Measurements from ENCODE around the gene SAMD4A. TPM values are rescaled to one million over a fixed set of nuclear protein-coding genes. Genes with fewer than 3 reads are reported as not detected.

The SAMD4A gene
- total RNA-seq, 1 donor from 2014 or later: 57.2 TPM

DNA sequence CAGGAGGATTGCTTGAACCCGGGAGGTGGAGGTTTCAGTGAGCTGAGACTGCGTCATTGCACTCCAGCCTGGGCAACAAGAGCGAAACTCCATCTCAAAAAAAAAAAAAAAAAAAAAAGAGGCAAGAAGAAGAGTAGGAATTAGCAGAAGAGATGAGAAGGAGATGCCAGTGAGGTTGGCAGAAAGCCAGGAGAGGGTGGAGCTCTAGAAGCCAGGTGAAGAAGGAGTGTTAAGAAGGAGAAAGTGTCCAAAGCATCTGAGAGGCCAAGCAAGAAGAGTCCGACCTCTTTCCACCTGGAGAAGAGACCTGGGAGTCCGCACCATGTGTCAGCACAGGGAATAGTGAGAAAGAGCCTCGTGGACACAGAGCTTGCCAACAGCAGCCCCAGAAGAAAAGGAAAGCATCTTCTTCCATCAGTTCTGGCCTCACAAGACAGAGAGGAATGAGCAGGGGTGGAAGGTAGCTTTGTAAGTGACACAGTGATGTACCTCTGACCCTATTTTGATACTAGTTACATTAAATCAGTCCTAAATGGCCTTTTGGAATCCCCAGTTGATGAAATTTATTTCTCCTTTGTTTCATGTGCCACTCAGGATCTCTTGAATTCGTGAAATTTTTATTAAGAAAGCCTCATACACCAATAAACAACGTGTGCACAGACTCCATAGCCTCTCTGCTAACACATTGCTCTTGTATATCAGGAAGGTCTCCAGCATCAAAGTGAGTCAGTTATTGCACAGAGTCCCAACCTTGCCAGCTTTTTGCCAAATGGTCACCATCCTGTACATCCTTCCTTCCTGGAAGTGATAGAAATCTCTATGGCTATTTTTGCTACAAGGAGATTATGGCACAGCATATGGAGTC lies 70.6 kb downstream of the SAMD4A start:
- no peak for DNase-seq

DNA sequence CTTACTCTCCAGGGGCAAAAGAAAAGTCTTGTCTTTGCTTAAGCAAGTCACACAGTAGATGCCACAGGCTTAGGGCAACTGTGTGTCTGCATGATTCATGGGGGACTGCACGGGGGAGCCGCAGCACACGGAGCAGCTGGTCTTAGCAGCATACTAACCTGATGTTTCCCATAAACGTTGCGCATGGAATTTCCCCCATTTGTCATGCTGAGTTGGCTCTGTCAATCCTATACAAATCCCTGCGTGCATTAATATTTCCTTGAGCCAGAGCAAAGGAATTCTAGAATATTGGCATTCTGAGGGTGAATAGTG lies 71.2 kb downstream of the SAMD4A start:
- peak; percentile 92 for DNase-seq

DNA sequence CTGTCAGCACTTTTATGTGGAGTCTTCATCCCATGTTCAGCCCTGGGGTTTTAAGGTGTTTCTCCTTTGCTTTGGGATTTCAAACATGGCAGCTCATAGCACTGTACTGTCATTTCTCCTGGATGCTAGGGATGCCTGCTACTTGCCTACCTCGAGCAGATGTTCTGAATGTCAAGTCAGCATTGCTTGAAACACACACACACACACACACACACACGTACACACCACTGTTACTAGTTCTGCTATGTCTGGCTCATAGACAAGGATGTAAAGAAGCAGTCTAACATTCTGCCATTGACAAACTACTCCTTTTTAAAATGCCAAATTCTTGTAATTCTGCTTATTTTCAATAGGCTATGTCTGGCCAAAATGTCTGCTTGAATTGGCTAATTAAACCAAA lies 72.7 kb downstream of the SAMD4A start:
- DNase-seq: no peak

DNA sequence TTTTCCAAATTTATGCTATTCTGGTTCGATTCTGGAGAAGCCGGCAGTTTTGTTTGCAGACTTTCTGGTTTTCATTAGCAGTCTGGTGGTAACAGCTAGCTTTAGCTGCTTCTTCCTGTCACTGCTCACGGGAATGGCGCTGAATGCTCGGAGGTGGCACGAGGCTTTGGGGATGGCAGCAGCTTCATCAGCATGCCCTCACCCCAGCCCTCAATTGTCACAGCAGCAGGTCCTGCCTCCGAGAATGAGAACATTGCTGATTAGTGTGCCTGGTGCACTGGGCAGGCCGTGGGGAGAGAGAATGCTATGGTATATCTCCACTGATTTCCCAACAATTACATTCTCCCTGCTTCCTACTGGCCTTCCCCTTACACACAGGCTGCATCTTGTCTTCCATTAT lies 73.6 kb downstream of the SAMD4A start:
- no peak for DNase-seq

- DNase-seq: no peak
Observed at GRCh38 chr14:54642121-54642520, 75.2 kb downstream of the SAMD4A start.

GRCh38 chr14:54642801-54643695 lies 76.1 kb downstream of the SAMD4A start:
- peak; percentile 59 for DNase-seq

DNA sequence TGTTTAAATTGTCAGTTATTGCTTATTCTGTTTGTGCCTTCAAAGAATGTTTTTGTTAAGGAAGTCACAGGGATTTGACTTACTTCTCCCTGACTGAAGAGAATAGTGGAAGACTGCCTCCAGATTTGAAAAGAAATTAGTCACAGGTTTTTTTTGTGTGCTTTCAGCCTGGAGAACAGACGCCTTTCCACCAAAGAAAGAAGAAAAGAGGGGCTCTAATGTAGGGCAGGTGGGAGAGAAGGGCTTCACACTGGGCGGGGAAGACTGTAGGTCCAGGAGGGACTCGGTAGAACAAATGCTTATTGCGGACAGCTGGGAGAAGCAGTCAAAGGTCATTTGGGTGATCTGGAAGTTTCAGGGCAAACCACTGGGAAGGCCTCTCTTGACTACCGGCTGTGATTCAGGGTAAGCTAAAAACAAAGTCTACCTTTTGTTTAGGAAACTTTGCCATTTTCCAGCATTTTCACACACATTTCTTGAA lies 76.8 kb downstream of the SAMD4A start:
- no peak for DNase-seq

GRCh38 chr14:54645639-54646038 lies 78.7 kb downstream of the SAMD4A start:
- no peak for DNase-seq

DNA sequence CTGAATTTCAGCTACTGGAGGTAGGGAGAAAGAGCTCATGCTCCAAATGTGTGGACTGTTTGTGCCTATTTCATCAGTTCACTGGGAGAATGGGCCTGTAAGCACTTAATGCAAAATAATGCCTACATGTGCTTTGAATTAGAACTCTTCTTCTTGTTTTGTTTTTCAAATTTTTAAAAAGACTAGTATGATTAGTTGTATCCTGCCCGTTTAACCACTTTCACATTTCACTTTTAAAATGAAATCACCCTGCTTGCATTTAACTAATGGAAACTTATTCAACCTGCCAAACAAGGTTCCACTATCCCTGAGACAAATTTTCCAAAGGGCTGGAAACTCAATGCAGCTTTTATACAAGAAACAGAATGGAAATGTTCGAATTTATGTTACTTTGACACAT lies 79.7 kb downstream of the SAMD4A start:
- no peak for DNase-seq

DNA sequence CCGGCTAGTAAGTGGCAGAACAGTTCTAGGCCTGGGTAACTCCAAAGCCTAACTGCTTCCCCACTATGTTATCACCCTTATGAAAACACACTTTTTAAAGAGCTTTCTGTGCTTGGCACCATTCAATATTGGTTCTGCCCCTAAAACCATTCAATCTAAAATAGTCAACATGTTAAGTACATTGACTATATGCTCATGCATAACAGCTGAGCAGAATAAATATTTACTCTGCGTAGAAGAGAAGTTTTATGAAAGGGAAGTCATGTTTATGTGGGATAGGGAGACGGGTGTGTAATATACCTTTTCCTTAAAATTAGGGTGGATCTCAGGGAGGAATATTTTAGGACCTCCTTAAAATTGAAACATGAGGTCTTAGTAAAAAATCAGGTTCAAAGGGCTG lies 80.5 kb downstream of the SAMD4A start:
- no peak for DNase-seq

DNA sequence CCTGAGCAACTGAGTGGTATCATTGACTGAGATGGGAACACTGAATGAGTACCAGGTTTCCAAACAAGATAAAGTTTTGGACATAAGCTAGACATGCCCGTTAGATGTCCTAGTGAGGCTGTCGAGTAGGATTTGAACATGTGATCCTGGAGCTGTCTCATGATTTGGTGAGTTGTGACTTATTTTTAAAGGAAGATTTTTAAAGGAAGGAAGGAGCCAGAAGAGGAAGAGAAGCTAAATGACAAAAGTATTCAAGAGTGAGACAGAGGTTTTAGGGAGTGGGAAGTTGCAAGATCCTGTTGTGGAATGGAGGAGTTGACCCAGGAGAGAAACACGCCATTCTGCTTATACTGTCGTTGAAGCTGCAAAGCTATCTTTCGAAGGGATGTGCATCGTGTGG lies 82.1 kb downstream of the SAMD4A start:
- DNase-seq: no peak

GRCh38 chr14:54650331-54650958 lies 83.5 kb downstream of the SAMD4A start:
- DNase-seq: peak; percentile 91

GRCh38 chr14:54650959-54651351 lies 84.0 kb downstream of the SAMD4A start:
- DNase-seq: peak; percentile 29

- DNase-seq: no peak
Observed at GRCh38 chr14:54651649-54652048, 84.7 kb downstream of the SAMD4A start.

DNA sequence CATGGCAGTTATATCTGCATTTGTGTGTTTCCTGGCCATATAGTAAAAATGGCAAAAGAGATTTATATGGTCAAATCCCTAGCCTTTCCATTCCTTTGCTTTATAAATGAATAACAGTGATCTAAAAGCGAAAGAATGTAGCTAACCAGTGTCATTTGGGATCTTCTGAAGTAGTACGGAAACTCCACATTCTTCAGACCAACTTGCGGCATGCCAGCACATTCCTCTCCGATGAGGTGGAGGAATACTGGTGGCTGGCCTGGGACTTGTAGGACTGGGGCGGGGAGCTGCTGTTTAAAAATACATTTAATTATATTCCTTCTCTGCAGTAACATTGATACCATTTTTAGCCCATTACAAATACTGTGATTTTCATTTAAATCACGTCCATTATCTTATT lies 85.3 kb downstream of the SAMD4A start:
- peak; percentile 99 for DNase-seq

GRCh38 chr14:54652605-54653052 lies 85.7 kb downstream of the SAMD4A start:
- DNase-seq: peak; percentile 69

DNA sequence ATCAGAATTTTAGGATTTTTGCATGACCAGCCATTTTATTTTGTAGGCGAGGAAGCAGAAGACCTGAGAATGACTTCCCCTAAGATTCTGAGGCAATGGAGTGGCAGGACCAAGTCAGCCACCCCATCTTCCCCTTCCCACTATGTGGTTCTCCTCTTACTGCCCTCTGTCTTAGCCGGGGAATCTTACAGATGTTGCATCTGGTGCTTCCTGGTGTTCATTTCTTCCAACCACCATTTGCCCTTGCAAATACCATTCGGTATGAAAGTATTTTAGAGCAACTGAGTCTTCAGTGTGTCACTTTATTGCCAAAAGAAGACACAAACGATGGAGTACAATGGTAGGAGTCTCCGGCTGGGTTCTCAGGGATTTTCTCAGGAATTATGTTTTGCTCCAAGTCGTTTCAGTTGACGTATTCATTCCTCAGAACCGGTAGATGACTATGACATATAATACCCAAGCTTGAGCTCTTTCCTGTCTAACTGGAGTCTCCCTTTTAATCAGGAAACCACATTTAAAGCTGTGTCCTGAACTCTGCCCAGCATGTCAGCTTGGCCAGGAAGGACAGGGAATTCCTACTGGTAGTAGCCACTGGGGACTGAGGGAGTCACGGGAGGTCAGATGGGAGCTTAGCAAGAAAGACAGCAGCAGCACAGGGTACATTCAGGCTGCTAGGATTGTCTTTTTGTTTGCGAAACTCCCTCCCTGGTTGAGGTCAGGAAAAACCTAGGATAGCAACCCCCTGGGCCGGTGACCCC lies 87.0 kb downstream of the SAMD4A start:
- peak; percentile 100 for DNase-seq

GRCh38 chr14:54654605-54655004 lies 87.7 kb downstream of the SAMD4A start:
- DNase-seq: peak; percentile 64

DNA sequence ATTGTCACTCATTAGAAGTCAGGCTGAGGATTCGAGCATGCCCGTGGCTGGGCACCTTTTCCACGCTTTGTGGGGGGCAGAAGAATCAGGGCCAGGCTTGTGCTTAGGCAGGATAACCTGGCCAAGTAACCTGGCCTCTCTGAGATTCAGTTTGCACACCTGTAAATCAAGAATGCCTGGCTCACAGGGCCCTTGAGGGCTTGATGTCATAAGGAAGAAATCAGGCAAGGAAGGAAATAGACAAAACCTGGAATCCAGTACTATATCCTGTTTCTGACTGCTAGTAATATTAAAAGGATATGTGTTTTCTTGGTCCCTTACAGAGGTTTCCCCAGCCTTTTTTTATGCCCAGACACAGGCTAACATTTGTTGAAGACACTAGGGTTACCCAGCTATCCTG lies 91.9 kb downstream of the SAMD4A start:
- DNase-seq: peak; percentile 67

GRCh38 chr14:54659365-54659764 lies 92.4 kb downstream of the SAMD4A start:
- DNase-seq: no peak

- no peak for DNase-seq
Observed at GRCh38 chr14:54660604-54661111, 93.7 kb downstream of the SAMD4A start.

DNA sequence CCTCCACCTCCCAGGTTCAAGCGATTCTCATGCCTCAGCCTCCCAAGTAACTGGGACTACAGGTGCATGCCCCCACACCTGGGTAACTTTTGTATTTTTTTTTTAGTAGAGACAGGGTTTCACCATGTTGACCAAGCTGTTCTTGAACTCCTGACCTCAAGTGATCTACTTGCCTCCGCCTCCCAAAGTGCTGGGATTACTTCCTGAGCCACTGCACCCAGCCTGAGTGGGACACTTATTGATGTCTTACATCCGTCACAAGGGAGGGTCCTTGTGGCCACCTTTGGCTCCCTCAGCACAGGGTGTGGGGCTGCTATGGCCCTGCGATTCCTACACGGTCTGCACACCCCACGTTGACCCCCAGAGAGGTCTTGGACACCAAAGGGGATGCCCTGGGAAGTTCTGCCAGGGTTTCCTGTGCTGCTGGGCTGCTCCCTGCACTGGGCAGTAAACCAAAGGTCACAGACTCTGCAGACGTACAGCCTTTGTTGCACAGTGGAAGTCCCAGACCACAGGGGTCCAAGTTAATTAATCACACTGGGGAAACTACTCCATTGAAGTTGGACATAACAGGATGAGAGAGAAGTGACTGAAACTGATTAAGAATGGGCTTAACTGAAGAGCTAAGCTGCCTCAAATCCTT lies 95.7 kb downstream of the SAMD4A start:
- peak; percentile 73 for DNase-seq
